ENCODE data around the gene PODNL1. TPM values are rescaled to one million over a fixed set of nuclear protein-coding genes. Genes with fewer than 3 reads are reported as not detected.

Gene PODNL1
- total and polyA plus RNA-seq, 2 of the 13 experiments (the other 11 are each of a cell fraction or from before 2014, with no cell fraction given), result 0.18 TPM; not detected in 1

GRCh38 chr19:13905634-13906520, 32.3 kb downstream of the PODNL1 start, which contains the start of the genes BRME1 and CC2D1A (continued):
- TF ChIP-seq TSC22D2 (CRISPR knock-in tag; IDR thresholded peaks at IDR 0.05; ENCODE audit: borderline replicate concordance), result peak; percentile 85; the same call in 1 of the 2 replicates
- TF ChIP-seq CENPBD1 (CRISPR knock-in tag; IDR thresholded peaks at IDR 0.05; ENCODE audit: borderline replicate concordance, low read depth), result no peak
- TF ChIP-seq NFAT5 (CRISPR knock-in tag; IDR thresholded peaks at IDR 0.05), result peak; percentile 87; the same call in 1 of the 2 replicates
- TF ChIP-seq ZNF251 (CRISPR knock-in tag; IDR thresholded peaks at IDR 0.05), result no peak
- TF ChIP-seq MAFG (CRISPR knock-in tag; IDR thresholded peaks at IDR 0.05), result no peak
- peak; percentile 90 for TF ChIP-seq KAT8 (CRISPR knock-in tag; IDR thresholded peaks at IDR 0.05)
- no peak for TF ChIP-seq CEBPB (IDR thresholded peaks at IDR 0.05; ENCODE audit: borderline replicate concordance, low read depth, low read length)
- peak; percentile 75 for TF ChIP-seq HNRNPLL (IDR thresholded peaks at IDR 0.05; ENCODE audit: low read depth, low read length, poor library complexity, severe bottlenecking)
- TF ChIP-seq ZC3H4 (CRISPR knock-in tag; IDR thresholded peaks at IDR 0.05; ENCODE audit: borderline replicate concordance), result no peak
- peak; percentile 37; the same call in 1 of the 2 replicates for TF ChIP-seq TARDBP (CRISPR knock-in tag; IDR thresholded peaks at IDR 0.05)
- peak; percentile 94 for TF ChIP-seq KDM5B (CRISPR knock-in tag; IDR thresholded peaks at IDR 0.05; ENCODE audit: borderline replicate concordance)
- TF ChIP-seq MLLT10 (CRISPR knock-in tag; IDR thresholded peaks at IDR 0.05), result no peak
- TF ChIP-seq STAG1 (CRISPR knock-in tag; IDR thresholded peaks at IDR 0.05), result no peak
- no peak for TF ChIP-seq HIC2 (CRISPR knock-in tag; IDR thresholded peaks at IDR 0.05; ENCODE audit: low read depth)
- no peak for TF ChIP-seq RNF219 (CRISPR knock-in tag; IDR thresholded peaks at IDR 0.05)
- no peak for TF ChIP-seq SYNCRIP (IDR thresholded peaks at IDR 0.05; ENCODE audit: insufficient read depth, low read depth, low read length)
- TF ChIP-seq ZNF577 (CRISPR knock-in tag; IDR thresholded peaks at IDR 0.05; ENCODE audit: borderline replicate concordance, low read depth), result no peak
- TF ChIP-seq ZNF205 (CRISPR knock-in tag; IDR thresholded peaks at IDR 0.05), result peak; percentile 75; the same call in 1 of the 2 replicates
- no peak for TF ChIP-seq AGO1 (IDR thresholded peaks at IDR 0.05; ENCODE audit: low read depth, low read length, poor library complexity, severe bottlenecking)
